Activated T-helper 1 cell treated with Interleukin-2 at 50 U/mL for 16 hours (primary cell): ENCODE data around the gene KL.

Source experiments
- DNase-seq: peaks from one replicate; pipeline ENCODE4 v3.0.0-alpha.2; 2020; ENCODE audit warnings: low read depth

KL gene

DNA sequence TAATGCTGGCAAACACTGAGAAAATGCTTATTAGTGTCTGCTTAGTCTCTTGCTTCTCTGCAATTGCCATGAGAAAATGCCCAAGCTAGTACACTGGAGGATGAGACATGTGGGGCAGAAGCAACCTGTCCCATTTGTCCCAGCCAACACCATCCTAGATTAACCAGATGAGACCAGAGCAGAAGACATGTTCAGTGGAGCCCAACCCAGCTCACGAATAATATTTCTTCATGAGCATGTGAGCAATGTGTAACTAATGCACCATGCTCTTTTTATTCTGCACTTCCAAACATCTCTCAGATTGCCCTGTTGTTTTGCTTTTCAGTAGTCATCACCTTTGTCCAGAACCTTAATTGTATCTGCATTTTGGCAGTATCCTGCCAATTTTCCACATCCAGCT is 21.4 kb downstream of the KL start:
- DNase-seq, result no peak

GRCh38 chr13:33040090-33040489 is 23.9 kb downstream of the KL start:
- DNase-seq, result no peak

GRCh38 chr13:33045851-33046592 is 29.8 kb downstream of the KL start:
- no peak for DNase-seq

- no peak for DNase-seq
These were observed 33.9 kb downstream of the KL start for GRCh38 chr13:33050161-33050560.

DNA sequence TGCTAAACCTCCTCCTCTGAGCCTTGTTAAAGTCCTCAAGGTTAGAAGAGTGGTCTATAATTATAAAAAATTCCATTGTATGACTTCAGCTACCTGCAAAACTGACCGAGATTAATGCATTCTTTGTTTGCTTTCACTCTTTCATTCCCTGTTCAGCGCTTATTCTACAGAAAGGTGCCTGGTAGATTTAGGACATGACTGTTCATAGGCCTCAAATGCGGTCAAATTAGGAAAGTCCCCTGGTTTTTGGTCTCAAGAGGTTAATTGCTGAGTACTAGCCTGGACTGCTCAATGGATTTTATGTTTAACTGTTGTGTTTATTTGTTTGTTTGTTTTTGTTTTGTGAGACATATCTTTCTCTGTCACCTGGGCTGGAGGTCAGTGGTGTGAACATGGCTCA is 35.4 kb downstream of the KL start:
- DNase-seq, result no peak

DNA sequence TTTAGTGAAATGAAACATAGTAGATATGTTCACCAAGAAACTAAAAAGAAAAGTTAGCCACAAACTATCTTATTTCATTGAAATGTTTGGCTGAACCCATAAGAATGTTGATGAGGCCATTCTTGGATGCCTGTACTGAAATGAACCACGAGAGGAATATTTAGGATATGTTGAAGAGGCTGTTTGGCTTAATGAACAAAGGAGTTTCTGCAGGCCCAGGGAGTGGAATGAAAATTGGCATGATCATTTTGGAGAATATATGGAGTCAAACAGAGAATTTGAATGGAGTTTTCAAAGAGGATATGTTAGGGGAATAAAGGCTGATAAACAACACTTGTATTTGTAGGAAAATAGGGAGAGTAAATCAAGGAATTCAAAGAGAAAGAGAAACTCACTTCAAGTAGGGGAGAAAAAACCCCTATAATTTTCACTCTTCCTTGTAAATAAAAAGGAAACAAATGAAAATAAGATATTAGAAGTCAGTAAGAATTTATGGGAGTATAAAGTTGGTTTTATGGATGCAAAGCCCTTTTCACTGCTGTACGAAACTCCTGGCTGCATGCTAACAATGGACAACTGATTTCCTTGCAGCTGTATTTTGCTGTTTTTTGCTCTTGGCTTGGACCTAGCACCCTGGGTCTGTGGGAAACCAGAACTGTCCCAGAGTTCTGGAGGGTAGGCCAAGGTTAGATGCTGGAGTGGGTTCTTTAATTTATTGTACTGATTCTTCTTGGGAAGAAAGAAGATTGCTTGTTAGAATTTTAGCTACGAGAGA is 36.5 kb downstream of the KL start:
- DNase-seq, result no peak

DNA sequence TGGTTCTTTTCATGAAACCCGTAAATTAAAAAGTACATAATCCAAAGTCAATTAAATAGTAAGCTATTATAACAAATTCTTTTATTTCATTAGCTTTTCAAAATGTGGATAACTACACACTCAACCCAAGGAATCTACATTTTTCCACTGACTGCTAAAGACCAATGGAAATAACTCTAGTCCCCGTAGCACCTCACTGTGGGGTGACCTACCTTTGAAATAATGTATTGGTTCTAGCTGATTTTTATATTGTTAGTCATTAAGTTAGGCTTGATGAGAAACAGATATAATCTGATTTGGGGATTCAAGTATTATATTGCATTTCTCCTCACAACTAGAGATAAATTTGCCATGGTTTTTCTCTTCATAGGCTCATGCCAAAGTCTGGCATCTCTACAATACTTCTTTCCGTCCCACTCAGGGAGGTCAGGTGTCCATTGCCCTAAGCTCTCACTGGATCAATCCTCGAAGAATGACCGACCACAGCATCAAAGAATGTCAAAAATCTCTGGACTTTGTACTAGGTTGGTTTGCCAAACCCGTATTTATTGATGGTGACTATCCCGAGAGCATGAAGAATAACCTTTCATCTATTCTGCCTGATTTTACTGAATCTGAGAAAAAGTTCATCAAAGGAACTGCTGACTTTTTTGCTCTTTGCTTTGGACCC is 37.3 kb downstream of the KL start:
- no peak for DNase-seq

- no peak for DNase-seq
These were observed 41.0 kb downstream of the KL start for GRCh38 chr13:33057019-33057780.

DNA sequence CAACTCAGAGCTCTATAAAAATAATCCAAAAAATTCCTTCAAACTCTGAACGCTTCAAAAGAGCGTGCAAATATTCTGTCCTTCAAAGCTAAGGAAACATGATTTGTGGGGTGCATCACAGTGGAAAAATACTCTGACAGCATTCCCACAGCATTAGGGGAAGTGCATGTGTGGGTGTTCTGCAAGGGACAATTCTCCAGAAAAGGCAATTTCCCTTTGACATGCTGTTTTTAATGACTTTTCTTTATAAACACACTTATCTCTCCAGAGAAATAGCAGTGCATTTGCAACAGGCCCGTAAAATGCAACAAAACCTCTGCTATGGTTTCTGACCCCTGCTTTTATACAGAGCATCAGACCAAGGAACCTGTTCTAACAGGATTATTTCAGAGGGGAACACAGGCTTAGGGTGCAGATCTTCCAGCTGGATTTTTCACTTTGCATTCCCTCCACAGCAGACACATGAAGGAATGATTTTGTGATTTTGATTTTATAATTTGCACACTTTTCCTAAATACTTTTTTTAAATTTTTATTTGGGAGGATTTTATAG is 42.6 kb downstream of the KL start:
- no peak for DNase-seq

DNA sequence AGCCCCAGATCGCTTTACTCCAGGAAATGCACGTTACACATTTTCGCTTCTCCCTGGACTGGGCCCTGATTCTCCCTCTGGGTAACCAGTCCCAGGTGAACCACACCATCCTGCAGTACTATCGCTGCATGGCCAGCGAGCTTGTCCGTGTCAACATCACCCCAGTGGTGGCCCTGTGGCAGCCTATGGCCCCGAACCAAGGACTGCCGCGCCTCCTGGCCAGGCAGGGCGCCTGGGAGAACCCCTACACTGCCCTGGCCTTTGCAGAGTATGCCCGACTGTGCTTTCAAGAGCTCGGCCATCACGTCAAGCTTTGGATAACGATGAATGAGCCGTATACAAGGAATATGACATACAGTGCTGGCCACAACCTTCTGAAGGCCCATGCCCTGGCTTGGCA is 44.6 kb downstream of the KL start:
- no peak for DNase-seq

GRCh38 chr13:33066329-33066728 is 50.1 kb downstream of the KL start:
- DNase-seq, result no peak

GRCh38 chr13:33069365-33069764 is 53.1 kb downstream of the KL start:
- DNase-seq, result no peak

GRCh38 chr13:33070713-33071112 is 54.5 kb downstream of the KL start:
- DNase-seq, result no peak

DNA sequence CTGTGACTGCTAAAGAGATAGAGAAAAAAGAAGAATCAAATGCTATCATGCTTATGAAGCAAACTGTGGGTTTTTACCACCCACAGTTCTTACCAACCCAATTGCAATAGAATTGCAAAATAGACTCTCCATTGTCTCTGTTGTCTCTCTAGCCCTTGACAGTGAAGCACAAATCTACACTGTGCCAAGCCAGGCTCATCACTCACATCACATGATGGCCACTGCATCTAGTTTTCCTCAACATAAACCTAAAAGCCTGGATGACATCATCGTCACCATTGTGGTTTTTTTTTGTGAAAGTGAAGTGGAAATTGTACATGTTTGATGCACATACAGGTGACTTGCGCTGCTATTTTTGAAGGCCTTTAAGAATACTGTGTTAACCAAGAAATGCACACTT is 56.1 kb downstream of the KL start:
- DNase-seq, result no peak

- no peak for DNase-seq
These were observed 56.5 kb downstream of the KL start for GRCh38 chr13:33072759-33073158.

DNA sequence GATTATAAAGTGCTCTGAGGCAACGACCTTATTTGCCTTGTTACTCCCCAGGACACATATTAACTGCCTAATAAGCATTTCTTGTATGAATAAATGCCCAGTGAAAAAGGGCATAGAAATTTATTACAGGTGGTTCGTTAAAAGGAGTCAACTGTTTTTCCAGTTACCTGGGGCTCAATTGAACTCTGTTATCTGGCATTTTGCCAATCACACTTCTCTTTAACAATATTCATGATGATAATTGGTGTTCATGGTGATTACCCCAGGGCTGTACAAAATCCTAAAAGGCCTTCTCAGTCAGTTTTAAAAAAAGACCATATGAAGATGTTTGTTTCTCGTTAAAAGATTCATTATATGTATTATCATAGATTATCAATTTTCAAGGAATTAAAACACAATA is 57.1 kb downstream of the KL start:
- no peak for DNase-seq

DNA sequence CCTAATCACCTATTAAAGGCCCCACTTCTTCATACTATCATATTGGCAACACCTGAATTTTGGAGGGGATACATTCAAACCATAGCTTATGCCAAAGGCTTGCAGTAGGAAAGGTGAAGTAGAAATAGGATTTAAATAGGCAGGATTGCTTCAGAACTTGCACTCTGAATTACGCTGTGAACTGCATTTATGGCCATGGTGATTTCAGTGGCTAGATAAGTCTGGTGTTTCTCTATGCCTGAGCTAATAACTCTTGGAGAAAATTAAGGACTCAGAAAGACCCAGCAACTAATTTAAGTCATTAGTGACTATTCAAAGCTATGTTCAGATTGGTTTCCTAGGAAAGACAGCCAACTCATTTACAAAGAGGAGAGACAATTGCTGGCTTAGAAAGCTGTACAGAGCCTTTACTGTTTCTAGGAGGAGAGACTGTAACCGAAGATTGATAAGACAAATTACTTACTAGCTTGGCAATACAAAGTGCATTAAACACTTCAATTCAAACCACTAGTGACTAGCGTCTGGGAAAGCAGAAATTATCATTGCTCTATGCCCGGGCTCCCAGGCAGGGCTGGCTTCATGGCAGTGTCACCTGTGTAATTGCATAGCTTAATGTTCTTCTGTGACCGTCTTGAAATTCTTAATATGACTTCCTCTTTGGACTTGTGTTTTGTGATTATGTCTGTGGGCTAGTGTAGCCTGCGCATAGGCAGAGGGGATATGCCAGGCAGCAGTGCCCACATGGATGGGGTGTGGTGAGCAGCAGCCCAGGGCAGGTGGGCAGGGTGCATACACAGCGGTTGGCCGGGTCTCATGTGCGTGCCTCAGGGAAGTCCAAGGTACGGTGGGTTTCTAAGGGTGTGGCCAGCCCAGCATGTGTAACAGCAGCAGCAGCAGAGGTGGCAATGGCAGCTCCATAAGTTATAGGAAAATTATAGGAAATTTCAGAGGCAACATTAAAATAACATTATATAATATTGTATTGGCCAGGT is 60.1 kb downstream of the KL start:
- no peak for DNase-seq

DNA sequence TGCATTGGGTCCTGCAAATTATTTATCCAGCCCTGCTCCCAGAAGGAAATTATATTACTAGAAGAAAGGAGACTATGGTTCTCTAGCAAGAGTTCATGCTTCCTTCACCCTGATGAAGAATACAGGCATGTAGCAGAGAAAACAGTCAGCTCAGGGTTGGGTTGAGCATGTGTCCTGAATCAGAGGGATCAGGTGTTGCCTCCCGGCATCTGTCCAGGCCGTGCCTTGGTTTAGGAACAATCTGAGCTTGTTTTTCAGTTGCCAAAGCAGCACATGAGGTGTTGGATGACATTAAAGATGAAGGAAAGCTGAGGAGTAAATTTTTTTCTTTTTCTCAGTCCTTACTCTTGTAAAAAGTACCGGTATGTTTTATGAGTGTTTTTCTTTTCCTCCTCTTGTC is 62.0 kb downstream of the KL start:
- no peak for DNase-seq

DNA sequence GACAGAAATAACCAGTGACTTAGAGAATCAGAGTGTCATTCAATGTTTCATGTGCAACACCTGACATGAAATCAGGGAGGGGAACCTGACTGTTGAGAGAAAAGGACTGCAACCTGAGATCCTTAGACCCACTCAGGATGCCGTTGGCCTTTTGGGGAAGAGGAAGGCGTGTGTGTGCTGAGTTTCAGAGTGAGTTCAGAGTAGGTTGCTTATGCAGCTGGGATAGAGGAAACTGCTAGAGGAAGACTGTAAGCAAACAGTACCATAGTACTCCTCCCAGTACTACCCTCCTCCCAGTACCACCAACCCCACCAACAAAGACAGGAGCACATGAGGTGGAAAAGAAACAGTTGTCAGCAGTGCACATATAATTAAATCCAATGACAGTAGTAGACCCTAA is 63.7 kb downstream of the KL start:
- DNase-seq, result no peak

- no peak for DNase-seq
These were observed 64.9 kb downstream of the KL start for GRCh38 chr13:33080972-33081590.
